ENCODE data around the gene IFI16. TPM values are rescaled to one million over a fixed set of nuclear protein-coding genes. Genes with fewer than 3 reads are reported as not detected.

Gene IFI16
- total and polyA plus RNA-seq, 7 donors = 9.6 to 29.4 (median 14.0) TPM

- no peaks in the 10 kb centered on the region for H3K4me1 ChIP-seq
- intact Hi-C loops (cut with DNase I) = no loop called here
- 41 to 51% (median 51%) methylated on average over 6 of the region's 6 CpGs for whole genome bisulfite sequencing, 3 donors
- ATAC-seq = no peak
- H3K27me3 ChIP-seq (ENCODE audit: insufficient read depth in 3 of 3, low read length in 2 of 3) = peaks cover 0 to 3% (median 0%) of the 10 kb centered on the region in 3 donors
- no peak overlapping the region for H3K27ac ChIP-seq
- H3K9me3 ChIP-seq = no peaks in the 10 kb centered on the region
- H3K36me3 ChIP-seq (ENCODE audit: insufficient read depth in 1 of 2, low read depth in 1 of 2) = no peaks in the 10 kb centered on the region
- H3K4me3 ChIP-seq = no peak overlapping the region
- TF ChIP-seq CTCF (IDR thresholded peaks at IDR 0.05) = no peak
- no peak for DNase-seq
Observed at GRCh38 chr1:159067699-159068621, 58.3 kb downstream of the IFI16 start.

- intact Hi-C loops (cut with DNase I) = no loop called here
- Histone ChIP-seq H3K4me1 (no peaks in the 10 kb centered on the region), H3K27ac (no peak overlapping the region), H3K4me3 (no peak overlapping the region), H3K9me3 (no peaks in the 10 kb centered on the region), H3K27me3 (ENCODE audit: insufficient read depth in 3 of 3, low read length in 2 of 3) (peaks cover 0 to 3% (median 0%) of the 10 kb centered on the region in 3 donors), H3K36me3 (ENCODE audit: insufficient read depth in 1 of 2, low read depth in 1 of 2) (no peaks in the 10 kb centered on the region)
- WGBS, 3 donors = 77 to 82% (median 77%) methylated on average over 2 of the region's 2 CpGs
- DNase-seq (no peak), ATAC-seq (no peak)
- no peak for TF ChIP-seq CTCF (IDR thresholded peaks at IDR 0.05)
Observed at GRCh38 chr1:159068886-159069285, 59.2 kb downstream of the IFI16 start.

- no peaks in the 10 kb centered on the region for H3K4me1 ChIP-seq
- intact Hi-C loops (cut with DNase I) = loop anchor here in 1 of 2 donors (5.0 to 10.0 kb wide), 2 partner anchors 567 to 870 kb away; no protein-coding TSS in a partner anchor
- H3K9me3 ChIP-seq = no peaks in the 10 kb centered on the region
- no peaks in the 10 kb centered on the region for H3K27me3 ChIP-seq (ENCODE audit: insufficient read depth in 3 of 3, low read length in 2 of 3)
- DNase-seq (no peak), ATAC-seq (no peak)
- H3K27ac ChIP-seq = no peak overlapping the region
- H3K36me3 ChIP-seq (ENCODE audit: insufficient read depth in 1 of 2, low read depth in 1 of 2) = no peaks in the 10 kb centered on the region
- H3K4me3 ChIP-seq = no peak overlapping the region
- peak; percentile 59 for TF ChIP-seq CTCF (IDR thresholded peaks at IDR 0.05)
Observed at GRCh38 chr1:159071970-159072582, 62.4 kb downstream of the IFI16 start.

- Histone ChIP-seq H3K4me3 (no peak within 1 kb of the TSS), H3K9me3 (no peaks in the 10 kb centered on the region), H3K27ac (no peak within 1 kb of the TSS), H3K27me3 (ENCODE audit: insufficient read depth in 3 of 3, low read length in 2 of 3) (no peaks in the 10 kb centered on the region), H3K36me3 (ENCODE audit: insufficient read depth in 1 of 2, low read depth in 1 of 2) (no peaks in the 10 kb centered on the region), H3K4me1 (no peaks in the 10 kb centered on the region)
- TF ChIP-seq CTCF (IDR thresholded peaks at IDR 0.05) = no peak
- intact Hi-C loops (cut with DNase I) = loop anchor here in 1 of 2 donors (10.0 kb wide), 1 partner anchor 572 kb away; no protein-coding TSS in a partner anchor
- ATAC-seq (no peak), DNase-seq (no peak)
- WGBS, 3 donors = 48 to 69% (median 65%) methylated on average over 6 of the region's 6 CpGs
Observed at GRCh38 chr1:159076438-159077119, 66.9 kb downstream of the IFI16 start, which contains the start of gene AIM2. AIM2 (minus strand) TSS chr1:159076766; CDS start chr1:159073499, 3,267 bp downstream.
